PC-9 (cell line): ENCODE measurements around the gene AKAP11.

Experiments used
- EZH2 ChIP-seq: fragments of 200-600 bp; sonication (generic); IDR thresholded peaks from 2 replicates; pipeline ENCODE4 v1.8.0; 2017; ENCODE audit warnings: antibody characterized with exemption, low read depth
- TF ChIP-seq, protein P1 (sequence below): fragments of 200-600 bp; sonication (generic); conservative IDR thresholded peaks from 2 replicates; pipeline ENCODE4 v1.6.1; 2017; ENCODE audit warnings: mixed run types, antibody characterized with exemption, mild to moderate bottlenecking, moderate library complexity

- TF ChIP-seq EZH2: no peak
- TF ChIP-seq, protein P1, sequence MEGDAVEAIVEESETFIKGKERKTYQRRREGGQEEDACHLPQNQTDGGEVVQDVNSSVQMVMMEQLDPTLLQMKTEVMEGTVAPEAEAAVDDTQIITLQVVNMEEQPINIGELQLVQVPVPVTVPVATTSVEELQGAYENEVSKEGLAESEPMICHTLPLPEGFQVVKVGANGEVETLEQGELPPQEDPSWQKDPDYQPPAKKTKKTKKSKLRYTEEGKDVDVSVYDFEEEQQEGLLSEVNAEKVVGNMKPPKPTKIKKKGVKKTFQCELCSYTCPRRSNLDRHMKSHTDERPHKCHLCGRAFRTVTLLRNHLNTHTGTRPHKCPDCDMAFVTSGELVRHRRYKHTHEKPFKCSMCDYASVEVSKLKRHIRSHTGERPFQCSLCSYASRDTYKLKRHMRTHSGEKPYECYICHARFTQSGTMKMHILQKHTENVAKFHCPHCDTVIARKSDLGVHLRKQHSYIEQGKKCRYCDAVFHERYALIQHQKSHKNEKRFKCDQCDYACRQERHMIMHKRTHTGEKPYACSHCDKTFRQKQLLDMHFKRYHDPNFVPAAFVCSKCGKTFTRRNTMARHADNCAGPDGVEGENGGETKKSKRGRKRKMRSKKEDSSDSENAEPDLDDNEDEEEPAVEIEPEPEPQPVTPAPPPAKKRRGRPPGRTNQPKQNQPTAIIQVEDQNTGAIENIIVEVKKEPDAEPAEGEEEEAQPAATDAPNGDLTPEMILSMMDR: no peak
Observed at GRCh38 chr13:42258747-42259146, 13.2 kb upstream of the AKAP11 start.
